Adrenal gland (tissue), 12 donors: ENCODE results near the gene TAF6. TPM values are rescaled to one million over a fixed set of nuclear protein-coding genes. Genes with fewer than 3 reads are reported as not detected.
A peak's percentile ranks its signal among the peaks of the same experiment; 100 is the strongest.

Experiments
- DNase-seq, 7 donors: peaks; one replicate each; pipeline ENCODE4 v3.0.0-alpha.2; 2019 to 2020
- H3K27ac ChIP-seq, 5 donors: fragments of 200-600 bp; sonication (generic) in 4 of 5; 1 replicate in 3 of 5; 2 replicates in 2 of 5; pipeline versions ENCODE4 v1.5.1 to v1.8.0; 2016 to 2020; ENCODE audit warnings: mild to moderate bottlenecking in 1 of 5
- H3K27me3 ChIP-seq: fragments of 200-600 bp; 2 replicates; pipeline ENCODE4 v1.8.0; 2021
- H3K36me3 ChIP-seq, 2 donors: fragments of 200-600 bp; replicated peaks in 1 of 2; 1 replicate in 1 of 2; 2 replicates in 1 of 2; pipeline versions ENCODE4 v1.5.1 to v1.8.0; 2018 to 2022
- H3K4me1 ChIP-seq, 2 donors: fragments of 200-600 bp; replicated peaks in 1 of 2; 1 replicate in 1 of 2; 2 replicates in 1 of 2; pipeline versions ENCODE4 v1.5.1 to v1.8.0; 2018 to 2021
- H3K4me3 ChIP-seq, 4 donors: fragments of 200-600 bp; sonication (generic) in 3 of 4; one replicate each; pipeline ENCODE4 v1.5.1; 2016 to 2018
- H3K9me3 ChIP-seq, 3 donors: fragments of 200-600 bp; sonication (generic) in 1 of 3; replicated peaks in 1 of 3; 1 replicate in 2 of 3; 2 replicates in 1 of 3; pipeline versions ENCODE4 v1.5.1 to v1.8.0; 2016 to 2021
- POLR2A ChIP-seq, 2 donors: fragments of 450-650 bp; IDR thresholded peaks; one replicate each; pipeline ENCODE4 v1.6.1; 2017; ENCODE audit warnings: antibody characterized with exemption in 2 of 2, mild to moderate bottlenecking in 2 of 2, moderate library complexity in 1 of 2
- WGBS, 4 donors: extraction: QIAGEN DNeasy Blood & Tissue Kit in 2 of 4; methylation state at CpG; one replicate each; pipeline versions ENCODE4 v1.1.5 to v1.1.7; 2013 to 2017; 5-methylcytosine and 5-hydroxymethylcytosine counted together
- intact Hi-C, 2 donors: fragments of 100-400 bp; cut with DNase I; formaldehyde crosslinking; loops; one replicate each; pipeline versions ENCODE4 v1.14.1 to v1.15.0; 2022 to 2023
- polyA plus RNA-seq, 3 donors: library from polyadenylated mRNA; stranded (reverse); fragments of 200-250 nt in 2 of 3; fragments of 350-450 nt in 1 of 3; fragmentation: Illumina TruSeq in 1 of 3; extraction: RNeasy Lipid Tissue Mini Kit (QIAGEN cat#74804) in 1 of 3; gene quantifications; one replicate each; pipeline ENCODE4 v1.2.3, GENCODE V29; 2013 to 2014
- total RNA-seq, 9 donors: library from RNA; depleted of rRNA in 4 of 9; stranded (reverse); fragments of >200 nt in 4 of 9; fragments of 120-200 nt in 1 of 9; fragmentation: NEBNext Ultra II Directional in 1 of 9; extraction: Animal tissue kit (Norgen Biotek cat#: 25700) in 1 of 9; gene quantifications; one replicate each; pipeline versions ENCODE4 v1.1.0 to v1.2.4, GENCODE V29; 2013 to 2023
- TF ChIP-seq, protein P1 (sequence below), 6 experiments: fragments of 450-650 bp in 4 of 6; fragments of 200-600 bp in 2 of 6; sonication (generic) in 1 of 6; IDR thresholded peaks; 1 replicate in 5 of 6; 2 replicates in 1 of 6; pipeline versions ENCODE4 v1.5.1 to v1.8.0; 2016 to 2021; ENCODE audit warnings: antibody characterized with exemption in 6 of 6, mild to moderate bottlenecking in 2 of 6, moderate library complexity in 1 of 6
- donor health status: healthy with polysubstance abuse.
- donor health status: Bipolar disorder and iron deficiency.
- donor health status: DM: yes; HTN: yes; CAD: no.
- donor health status: DM: no; HTN: no; CAD: no.
- donor health status: DM: no; HTN: no; CAD: no.
- donor health status: DM: yes; HTN: yes; CAD: no.

The TAF6 gene
- total and polyA plus RNA-seq, 12 donors: 16.0 to 141 (median 68.7) TPM

DNA sequence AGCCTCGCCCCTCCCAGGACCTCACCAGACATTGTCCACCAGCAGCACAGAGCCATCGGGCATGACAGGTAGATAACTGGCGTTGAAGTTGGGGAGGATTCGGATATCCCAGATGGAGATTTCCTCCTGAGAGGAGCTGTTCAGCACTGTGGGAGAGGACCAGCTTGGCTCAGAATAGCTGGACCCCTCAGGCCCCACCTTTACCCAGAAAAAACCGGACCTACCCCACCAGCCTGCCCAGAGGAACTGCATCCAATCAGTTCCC, 37.8 kb upstream of the TAF6 start:
- Histone ChIP-seq H3K4me3 (peak overlapping the region in 1 of 4 donors; percentile 83), H3K27ac (peak overlapping the region in 2 of 5 donors; percentile 79 to 90), H3K36me3 (peaks cover 0 to 36% of the 10 kb centered on the region in 2 donors), H3K9me3 (no peaks in the 10 kb centered on the region), H3K4me1 (peaks cover 3 to 17% of the 10 kb centered on the region in 2 donors), H3K27me3 (no peaks in the 10 kb centered on the region)
- intact Hi-C loops: loop anchor here in 1 of 2 donors (10.0 kb wide), 1 partner anchor 58 kb away; the partner anchor contains the start of gene PVRIG
- TF ChIP-seq, protein P1, sequence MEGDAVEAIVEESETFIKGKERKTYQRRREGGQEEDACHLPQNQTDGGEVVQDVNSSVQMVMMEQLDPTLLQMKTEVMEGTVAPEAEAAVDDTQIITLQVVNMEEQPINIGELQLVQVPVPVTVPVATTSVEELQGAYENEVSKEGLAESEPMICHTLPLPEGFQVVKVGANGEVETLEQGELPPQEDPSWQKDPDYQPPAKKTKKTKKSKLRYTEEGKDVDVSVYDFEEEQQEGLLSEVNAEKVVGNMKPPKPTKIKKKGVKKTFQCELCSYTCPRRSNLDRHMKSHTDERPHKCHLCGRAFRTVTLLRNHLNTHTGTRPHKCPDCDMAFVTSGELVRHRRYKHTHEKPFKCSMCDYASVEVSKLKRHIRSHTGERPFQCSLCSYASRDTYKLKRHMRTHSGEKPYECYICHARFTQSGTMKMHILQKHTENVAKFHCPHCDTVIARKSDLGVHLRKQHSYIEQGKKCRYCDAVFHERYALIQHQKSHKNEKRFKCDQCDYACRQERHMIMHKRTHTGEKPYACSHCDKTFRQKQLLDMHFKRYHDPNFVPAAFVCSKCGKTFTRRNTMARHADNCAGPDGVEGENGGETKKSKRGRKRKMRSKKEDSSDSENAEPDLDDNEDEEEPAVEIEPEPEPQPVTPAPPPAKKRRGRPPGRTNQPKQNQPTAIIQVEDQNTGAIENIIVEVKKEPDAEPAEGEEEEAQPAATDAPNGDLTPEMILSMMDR (IDR thresholded peaks at IDR 0.05): no peak
- no peak for TF ChIP-seq POLR2A (IDR thresholded peaks at IDR 0.05)
- DNase-seq: no peak
- 70 to 88% (median 79%) methylated on average over 4 to 5 of the region's 5 CpGs for WGBS, 4 donors

DNA sequence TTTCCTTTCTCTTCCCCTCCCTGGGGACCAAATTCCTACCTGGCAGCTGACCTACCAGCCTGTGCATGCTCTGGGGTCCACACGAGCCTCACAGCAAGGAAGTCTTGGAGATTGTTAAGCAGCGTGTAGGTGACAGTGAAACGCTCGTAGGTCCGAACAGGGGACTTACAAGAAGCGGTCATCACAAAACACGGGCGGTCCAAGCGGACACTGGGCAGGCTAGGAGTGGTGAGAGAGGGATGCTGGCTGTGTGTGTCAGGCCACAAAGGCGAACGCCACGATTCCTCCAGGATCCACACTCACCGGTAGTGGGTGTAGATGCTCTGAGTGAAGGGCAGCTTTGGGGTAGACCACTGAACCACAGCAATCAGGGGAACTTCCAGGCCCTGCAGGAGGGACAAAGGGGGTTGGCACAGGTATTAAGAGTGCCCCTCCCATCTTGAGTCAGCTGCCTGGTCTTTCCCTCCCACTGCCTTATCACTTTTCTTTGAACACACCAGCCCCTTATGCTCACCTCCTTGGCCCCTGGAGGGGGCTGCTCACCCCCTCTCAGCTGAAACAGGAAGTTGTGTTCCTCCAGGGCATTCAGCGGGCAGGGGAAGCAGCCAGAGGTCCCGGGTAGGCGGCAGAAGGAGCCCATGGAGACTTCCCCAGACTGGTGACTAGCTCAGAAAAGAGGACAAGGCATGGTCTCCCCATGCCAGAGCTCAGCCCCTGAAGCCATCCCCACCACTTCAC, 37.3 kb upstream of the TAF6 start:
- intact Hi-C loops: loop anchor here in 1 of 2 donors (10.0 kb wide), 1 partner anchor 58 kb away; the partner anchor contains the start of gene PVRIG
- Histone ChIP-seq H3K4me1 (peaks cover 3 to 17% of the 10 kb centered on the region in 2 donors), H3K36me3 (peaks cover 0 to 36% of the 10 kb centered on the region in 2 donors), H3K4me3 (peak overlapping the region in 1 of 4 donors; percentile 83), H3K27me3 (no peaks in the 10 kb centered on the region), H3K9me3 (no peaks in the 10 kb centered on the region), H3K27ac (peak overlapping the region in 1 of 5 donors; percentile 90)
- DNase-seq: no peak
- TF ChIP-seq, protein P1 (IDR thresholded peaks at IDR 0.05): no peak
- TF ChIP-seq POLR2A (IDR thresholded peaks at IDR 0.05): no peak
- WGBS, 4 donors: 80 to 82% (median 82%) methylated on average over 15 to 16 of the region's 16 CpGs

DNA sequence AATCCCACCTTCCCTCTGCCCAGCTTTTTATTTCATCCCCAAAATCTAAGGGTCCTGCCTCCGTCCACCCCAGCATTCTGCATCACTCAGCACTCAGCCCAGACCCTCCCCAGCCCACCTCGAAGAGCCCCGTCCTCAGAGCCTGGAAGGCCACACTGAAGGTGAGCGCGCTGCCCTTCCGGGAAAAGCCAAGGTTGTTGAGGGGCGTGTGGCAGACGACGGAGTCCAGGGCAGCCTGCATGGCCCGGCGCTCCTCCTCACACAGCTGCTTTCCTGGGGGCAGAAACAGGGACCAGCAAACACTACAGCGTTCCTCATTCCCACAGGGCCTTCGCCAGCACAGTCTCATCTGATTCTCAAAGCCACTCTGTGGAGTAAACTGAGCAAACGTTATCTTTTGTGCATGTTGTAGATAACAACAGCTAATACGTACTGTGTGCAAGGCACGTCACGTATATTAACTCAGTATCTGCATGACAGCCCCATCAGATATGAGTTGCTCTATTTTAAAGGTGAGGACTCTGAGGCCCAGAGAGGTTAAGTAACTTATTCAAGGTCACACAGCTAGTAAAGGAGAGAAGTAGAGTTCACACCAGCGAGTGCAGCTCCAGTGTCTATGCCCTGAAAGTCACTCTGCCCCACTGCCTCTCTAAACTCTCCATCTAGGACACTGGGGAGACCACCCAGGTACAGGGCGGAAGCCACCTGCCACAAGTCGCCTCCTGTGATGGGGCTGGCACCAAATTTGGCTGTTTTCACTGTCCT, 36.6 kb upstream of the TAF6 start:
- intact Hi-C loops: loop anchor here in 1 of 2 donors (10.0 kb wide), 1 partner anchor 59 kb away; the partner anchor contains the start of gene PVRIG
- Histone ChIP-seq H3K4me3 (no peak overlapping the region), H3K4me1 (peaks cover 3 to 17% of the 10 kb centered on the region in 2 donors), H3K27me3 (no peaks in the 10 kb centered on the region), H3K36me3 (peaks cover 0 to 36% of the 10 kb centered on the region in 2 donors), H3K9me3 (no peaks in the 10 kb centered on the region), H3K27ac (no peak overlapping the region)
- TF ChIP-seq, protein P1 (IDR thresholded peaks at IDR 0.05): no peak
- TF ChIP-seq POLR2A (IDR thresholded peaks at IDR 0.05): no peak
- DNase-seq: no peak
- WGBS, 4 donors: 79 to 84% (median 83%) methylated on average over 12 to 20 of the region's 20 CpGs
